ENCODE data around the gene TGFBR3. TPM values are rescaled to one million over a fixed set of nuclear protein-coding genes. Genes with fewer than 3 reads are reported as not detected.

The TGFBR3 gene
- total and polyA plus RNA-seq, 9 of the 15 experiments (the other 6 are each of a cell fraction or from before 2014, with no cell fraction given): 3.6 to 32.4 (median 15.6) TPM

DNA sequence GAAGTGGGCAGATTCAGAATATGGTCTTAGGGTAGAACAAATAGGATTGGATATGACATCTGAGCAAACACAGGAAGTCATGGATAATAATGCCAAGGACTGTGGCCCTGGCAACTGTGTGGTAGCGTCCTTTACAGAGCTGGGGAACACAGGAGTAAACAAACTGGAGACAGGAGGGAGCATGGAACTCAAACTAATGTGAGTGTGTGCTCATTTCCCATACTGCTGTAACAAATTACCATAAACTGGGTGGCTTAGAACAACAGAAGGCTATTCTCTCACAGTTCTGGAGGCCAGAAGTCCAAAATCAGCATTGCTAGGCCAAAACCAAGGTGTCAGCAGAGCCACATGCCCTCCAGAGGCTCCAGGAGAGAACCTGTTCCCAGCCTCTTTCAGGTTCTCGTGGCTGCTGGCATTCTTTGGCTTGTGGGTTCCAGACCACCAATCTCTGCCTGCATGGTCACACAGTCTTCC is 106.4 kb downstream of the TGFBR3 start:
- no peak overlapping the region for H3K9ac ChIP-seq (ENCODE audit: insufficient read depth in 1 of 2, low read depth in 2 of 2, low read length in 2 of 2)
- no peak overlapping the region for H3K4me2 ChIP-seq (ENCODE audit: insufficient read depth, low read length)
- no peaks in the 10 kb centered on the region for H3K79me2 ChIP-seq (ENCODE audit: control insufficient read depth, insufficient read depth, low read length)
- no TSS peak for BruUV-seq (replicated peaks)
- H3K9me3 ChIP-seq (replicated peaks; ENCODE audit: control insufficient read depth, insufficient read depth, low read depth, low read length): no peaks in the 10 kb centered on the region
- H3K4me3 ChIP-seq: no peak overlapping the region
- CTCF ChIA-PET (ENCODE audit: low intra/inter-chr PET ratio): no interaction called here
- WGBS (ENCODE audit: insufficient coverage, low coverage, missing lambda C conversion rate): 94% methylated on average over 2 of the region's 2 CpGs
- H3K36me3 ChIP-seq (ENCODE audit: control insufficient read depth, insufficient read depth, low read length): peaks cover 11% of the 10 kb centered on the region; the same call in 1 of the 3 replicates
- intact Hi-C loops (cut with micrococcal nuclease) (no loop called here), in situ Hi-C loops (cut with MboI) (no loop called here)
- no peaks in the 10 kb centered on the region for H4K20me1 ChIP-seq (replicated peaks; ENCODE audit: control insufficient read depth, insufficient read depth, low read length)
- H3K27me3 ChIP-seq (ENCODE audit: control insufficient read depth in 2 of 2, insufficient read depth in 2 of 2, low read length in 2 of 2): no peaks in the 10 kb centered on the region
- POLR2A ChIA-PET: interaction anchor here (0.8 kb wide), 1 partner anchor 24 kb away, joined by 3 read pairs; no protein-coding TSS in a partner anchor
- no peak for DNase-seq (ENCODE audit: extremely low read depth in 1 of 4, low spot score in 3 of 4)
- no peak for FAIRE-seq
- H3K4me1 ChIP-seq (replicated peaks in 1 of 2; ENCODE audit: control insufficient read depth in 2 of 2, insufficient read depth in 2 of 2, low read length in 2 of 2): peaks cover 0 to 4% of the 10 kb centered on the region in 2 experiments; a peak in 1 of 5 replicates
- no peak for ATAC-seq
- no peaks in the 10 kb centered on the region for H3K9me1 ChIP-seq (ENCODE audit: control insufficient read depth, insufficient read depth, low read length)
- no peak for TF ChIP-seq LEF1 (IDR thresholded peaks at IDR 0.05)
- no peak overlapping the region for H3K27ac ChIP-seq (ENCODE audit: extremely low read depth, low read depth, low read length)
- H2AFZ ChIP-seq (ENCODE audit: low read depth, low read length): no peak overlapping the region

DNA sequence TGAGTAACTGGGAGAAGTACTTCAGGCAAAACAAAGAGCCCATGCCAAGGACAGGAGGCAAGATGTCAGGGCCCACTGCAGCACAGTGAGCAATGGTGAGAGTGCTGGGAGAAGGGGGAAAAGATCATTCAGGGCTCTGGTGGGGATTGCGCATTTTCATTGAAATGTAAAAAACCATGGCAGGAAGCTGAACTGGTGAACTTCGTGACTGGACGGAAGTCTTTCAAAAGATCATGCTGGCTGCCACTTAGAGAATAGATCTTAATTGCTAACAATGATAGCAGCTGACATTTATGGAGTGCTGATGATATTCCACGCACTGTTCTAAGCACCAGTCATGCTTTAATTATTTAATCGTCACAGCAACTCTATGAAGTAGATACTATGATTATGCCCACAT is 107.0 kb downstream of the TGFBR3 start:
- no peak overlapping the region for H3K9ac ChIP-seq (ENCODE audit: insufficient read depth in 1 of 2, low read depth in 2 of 2, low read length in 2 of 2)
- H4K20me1 ChIP-seq (replicated peaks; ENCODE audit: control insufficient read depth, insufficient read depth, low read length): no peaks in the 10 kb centered on the region
- peaks cover 0 to 4% of the 10 kb centered on the region in 2 experiments; a peak in 1 of 5 replicates for H3K4me1 ChIP-seq (replicated peaks in 1 of 2; ENCODE audit: control insufficient read depth in 2 of 2, insufficient read depth in 2 of 2, low read length in 2 of 2)
- H2AFZ ChIP-seq (ENCODE audit: low read depth, low read length): no peak overlapping the region
- H3K36me3 ChIP-seq (ENCODE audit: control insufficient read depth, insufficient read depth, low read length): peaks cover 11% of the 10 kb centered on the region; the same call in 1 of the 3 replicates
- intact Hi-C loops (cut with micrococcal nuclease): no loop called here
- CTCF ChIA-PET (ENCODE audit: low intra/inter-chr PET ratio): no interaction called here
- no peak overlapping the region for H3K4me3 ChIP-seq
- DNase-seq (ENCODE audit: extremely low read depth in 1 of 4, low spot score in 3 of 4) (no peak), ATAC-seq (no peak), FAIRE-seq (no peak)
- no peak overlapping the region for H3K27ac ChIP-seq (ENCODE audit: extremely low read depth, low read depth, low read length)
- WGBS (ENCODE audit: insufficient coverage, low coverage, missing lambda C conversion rate): 90% methylated on average over 5 of the region's 5 CpGs
- in situ Hi-C loops (cut with MboI): no loop called here
- no peaks in the 10 kb centered on the region for H3K9me1 ChIP-seq (ENCODE audit: control insufficient read depth, insufficient read depth, low read length)
- POLR2A ChIA-PET: interaction anchor here (0.8 kb wide), 1 partner anchor 25 kb away, joined by 3 read pairs; no protein-coding TSS in a partner anchor
- H3K27me3 ChIP-seq (ENCODE audit: control insufficient read depth in 2 of 2, insufficient read depth in 2 of 2, low read length in 2 of 2): no peaks in the 10 kb centered on the region
- no TSS peak for BruUV-seq (replicated peaks)
- H3K79me2 ChIP-seq (ENCODE audit: control insufficient read depth, insufficient read depth, low read length): no peaks in the 10 kb centered on the region
- H3K9me3 ChIP-seq (replicated peaks; ENCODE audit: control insufficient read depth, insufficient read depth, low read depth, low read length): no peaks in the 10 kb centered on the region
- no peak overlapping the region for H3K4me2 ChIP-seq (ENCODE audit: insufficient read depth, low read length)
- TF ChIP-seq ZNF124 (CRISPR knock-in tag; IDR thresholded peaks at IDR 0.05) (no peak), SMAD1 (IDR thresholded peaks at IDR 0.05; ENCODE audit: low read depth, low read length, partially characterized antibody) (no peak), SMAD2 (IDR thresholded peaks at IDR 0.05; ENCODE audit: low read depth, low read length) (no peak), FOXA3 (CRISPR knock-in tag; conservative IDR thresholded peaks at IDR 0.05 in 1 of 2, IDR thresholded peaks at IDR 0.05 in 1 of 2) (no peak), SNIP1 (IDR thresholded peaks at IDR 0.05; ENCODE audit: low read depth) (no peak)
- TF ChIP-seq, protein P1, sequence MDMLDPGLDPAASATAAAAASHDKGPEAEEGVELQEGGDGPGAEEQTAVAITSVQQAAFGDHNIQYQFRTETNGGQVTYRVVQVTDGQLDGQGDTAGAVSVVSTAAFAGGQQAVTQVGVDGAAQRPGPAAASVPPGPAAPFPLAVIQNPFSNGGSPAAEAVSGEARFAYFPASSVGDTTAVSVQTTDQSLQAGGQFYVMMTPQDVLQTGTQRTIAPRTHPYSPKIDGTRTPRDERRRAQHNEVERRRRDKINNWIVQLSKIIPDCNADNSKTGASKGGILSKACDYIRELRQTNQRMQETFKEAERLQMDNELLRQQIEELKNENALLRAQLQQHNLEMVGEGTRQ (CRISPR knock-in tag; IDR thresholded peaks at IDR 0.05): no peak
- TF ChIP-seq, protein P2, sequence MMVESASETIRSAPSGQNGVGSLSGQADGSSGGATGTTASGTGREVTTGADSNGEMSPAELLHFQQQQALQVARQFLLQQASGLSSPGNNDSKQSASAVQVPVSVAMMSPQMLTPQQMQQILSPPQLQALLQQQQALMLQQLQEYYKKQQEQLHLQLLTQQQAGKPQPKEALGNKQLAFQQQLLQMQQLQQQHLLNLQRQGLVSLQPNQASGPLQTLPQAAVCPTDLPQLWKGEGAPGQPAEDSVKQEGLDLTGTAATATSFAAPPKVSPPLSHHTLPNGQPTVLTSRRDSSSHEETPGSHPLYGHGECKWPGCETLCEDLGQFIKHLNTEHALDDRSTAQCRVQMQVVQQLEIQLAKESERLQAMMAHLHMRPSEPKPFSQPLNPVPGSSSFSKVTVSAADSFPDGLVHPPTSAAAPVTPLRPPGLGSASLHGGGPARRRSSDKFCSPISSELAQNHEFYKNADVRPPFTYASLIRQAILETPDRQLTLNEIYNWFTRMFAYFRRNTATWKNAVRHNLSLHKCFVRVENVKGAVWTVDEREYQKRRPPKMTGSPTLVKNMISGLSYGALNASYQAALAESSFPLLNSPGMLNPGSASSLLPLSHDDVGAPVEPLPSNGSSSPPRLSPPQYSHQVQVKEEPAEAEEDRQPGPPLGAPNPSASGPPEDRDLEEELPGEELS (CRISPR knock-in tag; IDR thresholded peaks at IDR 0.05; ENCODE audit: borderline replicate concordance): no peak
- TF ChIP-seq, protein P3, sequence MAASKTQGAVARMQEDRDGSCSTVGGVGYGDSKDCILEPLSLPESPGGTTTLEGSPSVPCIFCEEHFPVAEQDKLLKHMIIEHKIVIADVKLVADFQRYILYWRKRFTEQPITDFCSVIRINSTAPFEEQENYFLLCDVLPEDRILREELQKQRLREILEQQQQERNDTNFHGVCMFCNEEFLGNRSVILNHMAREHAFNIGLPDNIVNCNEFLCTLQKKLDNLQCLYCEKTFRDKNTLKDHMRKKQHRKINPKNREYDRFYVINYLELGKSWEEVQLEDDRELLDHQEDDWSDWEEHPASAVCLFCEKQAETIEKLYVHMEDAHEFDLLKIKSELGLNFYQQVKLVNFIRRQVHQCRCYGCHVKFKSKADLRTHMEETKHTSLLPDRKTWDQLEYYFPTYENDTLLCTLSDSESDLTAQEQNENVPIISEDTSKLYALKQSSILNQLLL (CRISPR knock-in tag; IDR thresholded peaks at IDR 0.05; ENCODE audit: borderline replicate concordance): no peak
